BLaER1 (cell line): ENCODE measurements around the gene CDKAL1.
A peak's percentile ranks its signal among the peaks of the same experiment; 100 is the strongest.

Experiments
- H3K27ac ChIP-seq: shearing (Covaris generic); formaldehyde crosslinking; 2 replicates; pipeline ENCODE4 v1.8.1; 2022
- H3K27me3 ChIP-seq: shearing (Covaris generic); formaldehyde crosslinking; 2 replicates; pipeline ENCODE4 v1.8.1; 2022
- H3K36me3 ChIP-seq: shearing (Covaris generic); formaldehyde crosslinking; 2 replicates; pipeline ENCODE4 v1.8.1; 2022
- H3K4me1 ChIP-seq: shearing (Covaris generic); formaldehyde crosslinking; 2 replicates; pipeline ENCODE4 v1.8.1; 2022
- H3K4me2 ChIP-seq: shearing (Covaris generic); formaldehyde crosslinking; 2 replicates; pipeline ENCODE4 v1.8.1; 2022
- H3K4me3 ChIP-seq: shearing (Covaris generic); formaldehyde crosslinking; 2 replicates; pipeline ENCODE4 v1.8.1; 2022
- H3K9ac ChIP-seq: shearing (Covaris generic); formaldehyde crosslinking; 2 replicates; pipeline ENCODE4 v1.8.1; 2022
- H3K9me3 ChIP-seq: shearing (Covaris generic); formaldehyde crosslinking; 2 replicates; pipeline ENCODE4 v1.8.1; 2022
- H4K20me1 ChIP-seq: shearing (Covaris generic); formaldehyde crosslinking; 2 replicates; pipeline ENCODE4 v1.8.1; 2022
- Cebpa-rat ChIP-seq: shearing (Covaris generic); IDR thresholded peaks from 2 replicates; pipeline ENCODE4 v1.8.1; 2022

Gene CDKAL1

DNA sequence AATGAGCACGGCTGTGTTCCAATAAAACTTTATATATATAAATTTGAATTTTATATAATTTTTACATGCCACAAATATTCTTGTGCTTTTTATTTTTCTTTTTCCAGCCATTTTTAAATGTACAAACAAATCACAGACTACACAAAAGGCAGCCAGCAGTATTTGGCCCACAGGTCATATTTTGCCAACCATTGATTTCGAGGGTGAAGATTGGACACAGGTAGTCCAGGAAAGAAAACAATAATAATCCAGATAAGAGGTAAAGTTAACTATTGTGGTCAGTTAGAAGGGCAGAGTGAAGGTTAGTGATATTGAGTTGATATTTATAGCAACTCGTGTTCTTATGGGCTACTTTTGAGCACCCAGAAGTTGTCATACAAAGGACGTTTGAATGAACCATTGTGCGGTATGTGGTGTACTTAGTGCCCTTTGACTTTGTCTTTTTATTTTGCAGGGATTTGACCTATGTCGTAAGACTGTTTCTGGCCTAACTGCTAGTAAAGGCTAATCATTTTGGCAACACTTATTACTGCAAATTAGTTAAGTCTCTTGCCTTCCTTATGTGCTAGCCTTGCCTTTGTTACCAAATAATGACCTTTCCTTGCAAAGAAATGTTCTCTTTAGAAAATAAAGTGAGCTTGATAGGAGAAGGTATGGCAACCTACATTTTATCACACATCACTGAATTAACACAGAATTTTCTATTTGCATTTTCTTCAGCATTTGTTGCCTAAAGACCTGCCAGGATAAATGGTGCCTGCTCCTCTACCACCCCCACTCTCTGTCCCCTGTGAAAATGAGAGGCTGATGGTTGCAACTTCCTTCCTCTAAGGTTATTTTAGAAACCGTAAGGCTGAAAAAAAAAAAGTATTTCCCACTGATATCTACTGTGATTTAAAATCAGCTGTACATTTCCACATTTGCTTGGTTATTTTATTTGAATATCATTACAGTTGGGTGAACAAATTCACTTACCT lies 565.4 kb downstream of the CDKAL1 start:
- H3K4me3 ChIP-seq: peak overlapping the region; percentile 12; the same call in 1 of the 2 replicates
- 0 out of 2 replicates have a peak, but pooled peaks cover 12% of the 10 kb centered on the region for H3K9me3 ChIP-seq
- H3K4me1 ChIP-seq: peaks cover 36% of the 10 kb centered on the region
- H3K27me3 ChIP-seq: no peaks in the 10 kb centered on the region
- H3K27ac ChIP-seq: peak overlapping the region; percentile 77
- H3K9ac ChIP-seq: peak overlapping the region; percentile 36; the same call in 1 of the 2 replicates
- no peaks in the 10 kb centered on the region for H3K36me3 ChIP-seq
- no peak for TF ChIP-seq Cebpa-rat
- no peaks in the 10 kb centered on the region for H4K20me1 ChIP-seq
- H3K4me2 ChIP-seq: peak overlapping the region; percentile 74

- Histone ChIP-seq H3K4me2 (peak overlapping the region; percentile 74), H3K9me3 (0 out of 2 replicates have a peak, but pooled peaks cover 12% of the 10 kb centered on the region), H3K4me3 (no peak overlapping the region), H4K20me1 (no peaks in the 10 kb centered on the region), H3K4me1 (peaks cover 36% of the 10 kb centered on the region), H3K27ac (peak overlapping the region; percentile 77), H3K27me3 (no peaks in the 10 kb centered on the region), H3K36me3 (no peaks in the 10 kb centered on the region), H3K9ac (no peak overlapping the region)
- TF ChIP-seq Cebpa-rat: no peak
These were observed 566.7 kb downstream of the CDKAL1 start for GRCh38 chr6:21100991-21101390.

- 0 out of 2 replicates have a peak, but pooled peaks cover 12% of the 10 kb centered on the region for H3K9me3 ChIP-seq
- no peaks in the 10 kb centered on the region for H3K27me3 ChIP-seq
- H3K27ac ChIP-seq: no peak overlapping the region
- H3K4me3 ChIP-seq: no peak overlapping the region
- H4K20me1 ChIP-seq: no peaks in the 10 kb centered on the region
- peaks cover 36% of the 10 kb centered on the region for H3K4me1 ChIP-seq
- peak overlapping the region; percentile 74 for H3K4me2 ChIP-seq
- H3K36me3 ChIP-seq: no peaks in the 10 kb centered on the region
- no peak for TF ChIP-seq Cebpa-rat
- H3K9ac ChIP-seq: no peak overlapping the region
These were observed 567.4 kb downstream of the CDKAL1 start for GRCh38 chr6:21101694-21102093.

- Histone ChIP-seq H3K27ac (no peak overlapping the region), H3K9me3 (0 out of 2 replicates have a peak, but pooled peaks cover 12% of the 10 kb centered on the region), H3K36me3 (no peaks in the 10 kb centered on the region), H3K27me3 (no peaks in the 10 kb centered on the region), H3K9ac (no peak overlapping the region), H3K4me2 (no peak overlapping the region), H3K4me3 (no peak overlapping the region), H3K4me1 (peaks cover 36% of the 10 kb centered on the region), H4K20me1 (no peaks in the 10 kb centered on the region)
- no peak for TF ChIP-seq Cebpa-rat
These were observed 567.9 kb downstream of the CDKAL1 start for GRCh38 chr6:21102201-21102600.

DNA sequence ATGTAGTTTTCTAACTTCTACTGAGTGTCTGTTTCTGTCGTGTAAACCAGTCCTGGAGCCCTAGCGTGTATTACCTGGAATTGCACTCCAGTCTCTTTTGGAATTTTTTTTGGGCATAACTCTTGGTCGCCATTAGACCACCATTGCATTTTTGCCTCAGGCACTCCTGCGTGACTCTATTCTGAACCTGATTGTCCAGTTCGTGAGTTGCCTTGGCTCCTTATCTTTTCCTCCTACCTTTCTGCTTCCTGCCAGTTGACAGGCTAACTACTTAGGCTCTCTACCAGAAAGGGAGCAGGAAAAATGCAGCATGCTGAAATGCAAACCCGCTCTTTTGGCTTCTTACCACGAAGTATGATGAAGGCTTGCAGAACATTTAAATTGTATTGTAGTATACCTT lies 568.4 kb downstream of the CDKAL1 start:
- Histone ChIP-seq H3K36me3 (no peaks in the 10 kb centered on the region), H4K20me1 (no peaks in the 10 kb centered on the region), H3K4me2 (no peak overlapping the region), H3K4me1 (peaks cover 36% of the 10 kb centered on the region), H3K27me3 (no peaks in the 10 kb centered on the region), H3K9me3 (0 out of 2 replicates have a peak, but pooled peaks cover 12% of the 10 kb centered on the region), H3K4me3 (no peak overlapping the region), H3K9ac (no peak overlapping the region), H3K27ac (no peak overlapping the region)
- TF ChIP-seq Cebpa-rat: no peak

DNA sequence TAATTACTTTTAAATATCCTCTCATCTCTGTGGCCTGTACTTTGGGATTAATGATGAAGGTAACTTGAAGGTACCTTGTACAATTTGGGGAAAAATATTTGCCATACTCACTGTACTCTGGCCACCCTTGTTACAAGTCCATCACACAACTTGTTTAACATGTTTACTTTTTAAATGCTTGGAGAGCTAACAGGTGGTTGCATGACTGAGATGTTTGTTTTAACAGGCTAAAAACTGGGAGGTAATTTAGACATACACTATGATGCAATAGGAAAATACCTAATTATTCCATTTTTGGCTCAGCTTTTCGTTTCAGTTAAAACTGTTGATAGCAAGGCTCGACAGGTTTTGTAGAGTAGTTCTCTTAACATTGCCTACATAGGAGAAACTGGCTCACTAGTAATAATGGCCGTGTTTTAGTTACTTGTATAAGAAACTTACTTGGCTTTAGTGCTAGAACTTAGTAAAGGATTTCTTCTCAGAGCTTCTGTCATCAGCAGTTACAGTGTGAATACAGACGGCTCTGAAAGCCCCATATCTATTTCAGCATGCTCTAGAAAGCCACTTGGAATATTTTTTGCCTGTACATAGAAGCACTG lies 569.5 kb downstream of the CDKAL1 start:
- Histone ChIP-seq H4K20me1 (no peaks in the 10 kb centered on the region), H3K36me3 (no peaks in the 10 kb centered on the region), H3K27me3 (no peaks in the 10 kb centered on the region), H3K4me3 (no peak overlapping the region), H3K4me1 (peaks cover 32% of the 10 kb centered on the region), H3K27ac (no peak overlapping the region), H3K4me2 (no peak overlapping the region), H3K9ac (no peak overlapping the region), H3K9me3 (0 out of 2 replicates have a peak, but pooled peaks cover 9% of the 10 kb centered on the region)
- TF ChIP-seq Cebpa-rat: no peak

DNA sequence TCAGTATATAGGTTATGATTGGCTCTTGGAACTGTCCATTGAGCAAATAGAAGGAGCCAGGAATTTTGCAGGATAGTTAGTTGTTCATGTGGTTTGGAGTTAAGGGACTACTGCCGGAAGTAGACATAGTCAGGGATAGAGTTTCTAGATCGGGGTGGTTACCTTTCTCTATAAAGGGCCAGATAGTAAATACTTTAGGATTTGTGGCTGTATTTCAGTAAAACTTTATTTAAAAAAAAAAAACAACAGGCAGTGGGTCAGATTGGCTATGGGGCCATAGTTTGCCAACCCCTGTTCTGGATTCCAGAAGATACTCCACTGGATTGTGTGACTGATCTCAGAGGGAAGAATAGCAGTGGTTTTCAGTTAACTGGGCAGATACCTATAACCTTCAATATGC lies 570.0 kb downstream of the CDKAL1 start:
- no peak for TF ChIP-seq Cebpa-rat
- Histone ChIP-seq H3K27ac (no peak overlapping the region), H4K20me1 (no peaks in the 10 kb centered on the region), H3K4me3 (no peak overlapping the region), H3K9ac (no peak overlapping the region), H3K4me1 (peaks cover 30% of the 10 kb centered on the region), H3K36me3 (no peaks in the 10 kb centered on the region), H3K4me2 (no peak overlapping the region), H3K27me3 (no peaks in the 10 kb centered on the region), H3K9me3 (0 out of 2 replicates have a peak, but pooled peaks cover 7% of the 10 kb centered on the region)

DNA sequence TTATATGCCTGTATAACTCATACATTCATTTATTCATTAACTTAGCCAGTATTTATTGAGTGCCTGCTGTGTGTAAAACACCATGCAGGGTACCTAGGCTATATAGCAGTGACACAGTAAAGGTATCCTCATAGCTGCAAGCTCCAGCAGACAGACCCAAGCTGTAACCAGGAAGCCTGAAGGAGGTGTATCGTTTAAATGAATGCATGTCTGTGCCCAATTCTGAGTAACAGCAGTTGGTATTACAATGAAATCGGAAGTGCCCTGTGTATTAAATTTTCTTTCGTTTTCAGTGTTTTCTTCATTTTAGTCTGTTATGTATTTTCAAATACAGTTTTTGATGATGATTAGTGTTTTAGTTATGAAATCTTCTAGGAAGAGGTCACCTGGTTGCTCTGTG lies 573.5 kb downstream of the CDKAL1 start:
- peaks cover 24% of the 10 kb centered on the region for H3K4me1 ChIP-seq
- no peaks in the 10 kb centered on the region for H3K27me3 ChIP-seq
- TF ChIP-seq Cebpa-rat: no peak
- H3K4me2 ChIP-seq: no peak overlapping the region
- H4K20me1 ChIP-seq: no peaks in the 10 kb centered on the region
- no peak overlapping the region for H3K27ac ChIP-seq
- no peaks in the 10 kb centered on the region for H3K36me3 ChIP-seq
- H3K9me3 ChIP-seq: no peaks in the 10 kb centered on the region
- no peak overlapping the region for H3K9ac ChIP-seq
- no peak overlapping the region for H3K4me3 ChIP-seq

GRCh38 chr6:21109391-21110178 lies 575.3 kb downstream of the CDKAL1 start:
- Histone ChIP-seq H3K36me3 (no peaks in the 10 kb centered on the region), H3K4me2 (peak overlapping the region; percentile 50), H3K4me3 (no peak overlapping the region), H3K27ac (no peak overlapping the region), H3K9ac (no peak overlapping the region), H3K9me3 (no peaks in the 10 kb centered on the region), H3K27me3 (no peaks in the 10 kb centered on the region), H4K20me1 (no peaks in the 10 kb centered on the region), H3K4me1 (peaks cover 24% of the 10 kb centered on the region)
- no peak for TF ChIP-seq Cebpa-rat
